Measurements from ENCODE around the gene ZNF503.

DNA sequence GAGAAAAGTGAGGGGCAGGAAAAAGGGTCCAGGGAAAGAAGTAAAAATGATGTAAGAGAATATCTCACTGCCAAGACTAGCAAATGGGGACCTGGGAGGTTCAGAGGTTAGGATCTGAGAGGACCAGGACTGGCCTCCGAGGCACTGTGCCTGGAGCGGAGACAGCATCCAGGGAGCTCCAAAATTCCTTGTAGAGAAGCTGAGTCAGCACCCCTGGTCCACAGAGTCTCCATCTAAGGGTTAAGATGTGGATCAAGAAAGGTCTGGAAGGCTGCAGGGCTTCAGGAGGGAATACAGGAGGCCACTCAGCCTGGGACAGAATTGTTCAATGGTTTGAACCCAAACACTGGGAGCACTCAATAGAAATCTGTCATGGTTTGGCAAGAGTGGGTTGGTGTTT, 30.6 kb downstream of the ZNF503 start:
- no peak for TF ChIP-seq GATA2 (IDR thresholded peaks at IDR 0.05; ENCODE audit: low read depth, low read length)
- no peak for TF ChIP-seq GATA3 (IDR thresholded peaks at IDR 0.05; ENCODE audit: low read depth, low read length)
